ENCODE results near the gene TRIM2.

Gene TRIM2

DNA sequence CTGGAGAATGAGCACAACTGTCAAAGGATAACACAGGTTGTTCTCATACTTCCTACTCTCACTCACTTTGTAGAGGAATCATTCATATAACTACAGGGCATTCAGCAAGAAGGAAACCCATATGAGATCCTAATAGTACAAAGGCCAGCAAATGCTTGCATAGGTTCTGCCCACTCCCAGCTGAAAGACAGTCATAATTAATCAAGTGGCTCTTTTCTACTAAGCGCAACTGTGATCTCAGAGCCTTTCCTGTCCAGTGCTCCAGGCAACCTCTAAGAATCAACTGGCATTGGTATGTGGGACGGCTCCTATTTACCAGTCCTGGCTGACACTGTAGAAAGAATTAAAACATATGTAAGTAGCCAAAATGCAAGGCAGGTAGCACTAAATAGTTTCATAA is 121.3 kb downstream of the TRIM2 start:
- Histone ChIP-seq H3K36me3 (ENCODE audit: control insufficient read depth in 4 of 4, insufficient read depth in 4 of 4, low read length in 3 of 4) (no peaks in the 10 kb centered on the region), H3K27me3 (replicated peaks in 2 of 5; ENCODE audit: control insufficient read depth in 4 of 5, insufficient read depth in 5 of 5, low read length in 4 of 5) (no peaks in the 10 kb centered on the region)

DNA sequence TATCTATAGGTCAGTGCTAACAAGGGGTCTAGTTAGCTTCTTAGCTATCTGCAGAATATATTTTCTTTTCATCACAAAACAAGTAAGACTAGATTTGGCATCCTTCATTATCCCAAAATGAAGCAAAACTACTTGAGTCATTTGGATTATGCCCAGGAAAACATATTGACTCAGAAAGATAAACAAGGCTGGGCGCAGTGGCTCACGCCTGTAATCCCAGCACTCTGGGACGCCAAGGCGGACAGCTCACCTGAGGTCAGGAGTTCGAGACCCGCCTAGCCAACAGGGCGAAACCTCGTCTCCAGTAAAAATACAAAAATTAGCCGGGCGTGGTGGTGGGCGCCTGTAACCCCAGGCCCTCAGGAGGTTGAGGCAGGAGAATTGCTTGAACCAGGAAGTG is 122.3 kb downstream of the TRIM2 start:
- no peaks in the 10 kb centered on the region for H3K27me3 ChIP-seq (replicated peaks in 2 of 5; ENCODE audit: control insufficient read depth in 4 of 5, insufficient read depth in 5 of 5, low read length in 4 of 5)
- no peaks in the 10 kb centered on the region for H3K36me3 ChIP-seq (ENCODE audit: control insufficient read depth in 4 of 4, insufficient read depth in 4 of 4, low read length in 3 of 4)
- H3K9me3 ChIP-seq (ENCODE audit: control extremely low read depth in 1 of 5, control insufficient read depth in 4 of 5, insufficient read depth in 2 of 5, low read depth in 1 of 5, low read length in 4 of 5) = no peaks in the 10 kb centered on the region
- ChIA-PET CTCF (interaction anchor here (0.8 kb wide), 1 partner anchor 18 kb away, joined by 3 read pairs; the partner anchor contains the start of gene MND1), POLR2A (interaction anchor here (1.3 kb wide), 1 partner anchor 15 kb away, joined by 4 read pairs; no protein-coding TSS in a partner anchor)
- H3K4me1 ChIP-seq (ENCODE audit: control extremely low read depth in 1 of 4, control insufficient read depth in 4 of 4, insufficient read depth in 4 of 4, low read length in 3 of 4) = no peaks in the 10 kb centered on the region
- no peak for DNase-seq
- H3K27ac ChIP-seq (ENCODE audit: insufficient read depth in 1 of 2, low read depth in 1 of 2, low read length in 2 of 2, poor library complexity in 1 of 2, severe bottlenecking in 2 of 2) = no peak overlapping the region
- H3K4me3 ChIP-seq (ENCODE audit: control insufficient read depth in 1 of 7, extremely low read depth in 1 of 7, insufficient read depth in 4 of 7, low read depth in 2 of 7, low read length in 6 of 7) = no peak overlapping the region
- 98% methylated on average over 11 of the region's 11 CpGs for WGBS (ENCODE audit: insufficient coverage)

More for the DNA sequence above, 121.3 kb downstream of the TRIM2 start:
- 100% methylated on average over 1 of the region's 2 CpGs for WGBS (ENCODE audit: insufficient coverage)
- Histone ChIP-seq H3K4me3 (ENCODE audit: control insufficient read depth in 1 of 7, extremely low read depth in 1 of 7, insufficient read depth in 4 of 7, low read depth in 2 of 7, low read length in 6 of 7) (no peak overlapping the region), H3K4me1 (ENCODE audit: control extremely low read depth in 1 of 4, control insufficient read depth in 4 of 4, insufficient read depth in 4 of 4, low read length in 3 of 4) (no peaks in the 10 kb centered on the region), H3K27ac (ENCODE audit: insufficient read depth in 1 of 2, low read depth in 1 of 2, low read length in 2 of 2, poor library complexity in 1 of 2, severe bottlenecking in 2 of 2) (no peak overlapping the region), H3K9me3 (ENCODE audit: control extremely low read depth in 1 of 5, control insufficient read depth in 4 of 5, insufficient read depth in 2 of 5, low read depth in 1 of 5, low read length in 4 of 5) (no peaks in the 10 kb centered on the region)
- DNase-seq = no peak
- ChIA-PET POLR2A (no interaction called here), CTCF (interaction anchor here (0.8 kb wide), 1 partner anchor 19 kb away, joined by 3 read pairs; the partner anchor contains the start of gene MND1)

DNA sequence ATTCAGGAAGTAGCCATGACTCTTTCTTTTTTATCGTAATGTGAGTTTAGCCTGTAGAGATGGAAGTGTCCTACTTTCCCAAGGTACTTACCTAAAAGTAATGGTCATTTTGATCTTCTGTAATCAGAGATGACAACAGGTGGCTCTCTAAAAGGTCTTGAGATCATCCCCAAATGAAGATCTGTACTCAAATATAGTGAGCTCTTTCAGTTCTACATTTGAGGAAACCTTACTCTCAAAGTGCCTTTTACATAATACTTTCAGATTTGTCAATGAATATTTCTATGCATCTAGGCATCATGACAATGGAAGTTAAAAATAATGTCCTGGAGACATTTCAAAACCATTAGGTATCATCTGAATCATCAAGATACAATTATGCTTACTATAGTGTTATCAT is 123.0 kb downstream of the TRIM2 start:
- ChIA-PET CTCF (interaction anchor here (1.1 kb wide), 1 partner anchor 171 kb away, joined by 3 read pairs; no protein-coding TSS in a partner anchor), POLR2A (interaction anchor here (1.3 kb wide), 1 partner anchor 14 kb away, joined by 4 read pairs; no protein-coding TSS in a partner anchor)

DNA sequence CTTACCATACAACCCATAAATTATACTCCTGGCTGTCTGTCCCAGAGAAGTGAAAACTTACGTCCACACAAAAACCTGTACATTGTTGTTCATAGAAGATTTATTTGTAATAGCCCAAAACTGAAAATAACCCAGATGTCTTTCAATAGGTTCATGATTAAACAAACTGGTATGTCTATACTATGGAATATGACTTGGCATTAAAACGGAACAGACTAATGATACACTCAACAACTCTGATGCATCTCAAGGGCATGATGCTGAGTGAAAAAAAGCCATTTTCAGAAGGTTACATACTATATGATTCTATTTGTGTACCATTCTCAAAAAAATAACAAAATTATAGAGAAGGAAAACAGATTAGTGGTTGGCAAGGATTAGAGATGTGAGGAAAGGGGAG is 128.7 kb downstream of the TRIM2 start:
- H3K27ac ChIP-seq (ENCODE audit: insufficient read depth in 1 of 2, low read depth in 1 of 2, low read length in 2 of 2, poor library complexity in 1 of 2, severe bottlenecking in 2 of 2) = no peak overlapping the region
- H3K4me1 ChIP-seq (ENCODE audit: control extremely low read depth in 1 of 4, control insufficient read depth in 4 of 4, insufficient read depth in 4 of 4, low read length in 3 of 4) = no peaks in the 10 kb centered on the region
- no peaks in the 10 kb centered on the region for H3K27me3 ChIP-seq (replicated peaks in 2 of 5; ENCODE audit: control insufficient read depth in 4 of 5, insufficient read depth in 5 of 5, low read length in 4 of 5)
- H3K4me3 ChIP-seq (ENCODE audit: control insufficient read depth in 1 of 7, extremely low read depth in 1 of 7, insufficient read depth in 4 of 7, low read depth in 2 of 7, low read length in 6 of 7) = no peak overlapping the region
- WGBS (ENCODE audit: insufficient coverage) = no CpG with 5 or more reads among the region's 2 CpGs
- CTCF ChIA-PET = no interaction called here
- no peaks in the 10 kb centered on the region for H3K36me3 ChIP-seq (ENCODE audit: control insufficient read depth in 4 of 4, insufficient read depth in 4 of 4, low read length in 3 of 4)
- H3K9me3 ChIP-seq (ENCODE audit: control extremely low read depth in 1 of 5, control insufficient read depth in 4 of 5, insufficient read depth in 2 of 5, low read depth in 1 of 5, low read length in 4 of 5) = no peaks in the 10 kb centered on the region
- POLR2A ChIA-PET = no interaction called here
- no peak for DNase-seq

More for the DNA sequence above, 123.0 kb downstream of the TRIM2 start:
- no peak for DNase-seq
- Histone ChIP-seq H3K4me3 (ENCODE audit: control insufficient read depth in 1 of 7, extremely low read depth in 1 of 7, insufficient read depth in 4 of 7, low read depth in 2 of 7, low read length in 6 of 7) (peak overlapping the region in 1 of 7 experiments; percentile 19), H3K27ac (ENCODE audit: insufficient read depth in 1 of 2, low read depth in 1 of 2, low read length in 2 of 2, poor library complexity in 1 of 2, severe bottlenecking in 2 of 2) (no peak overlapping the region), H3K36me3 (ENCODE audit: control insufficient read depth in 4 of 4, insufficient read depth in 4 of 4, low read length in 3 of 4) (no peaks in the 10 kb centered on the region), H3K27me3 (replicated peaks in 2 of 5; ENCODE audit: control insufficient read depth in 4 of 5, insufficient read depth in 5 of 5, low read length in 4 of 5) (no peaks in the 10 kb centered on the region), H3K9me3 (ENCODE audit: control extremely low read depth in 1 of 5, control insufficient read depth in 4 of 5, insufficient read depth in 2 of 5, low read depth in 1 of 5, low read length in 4 of 5) (no peaks in the 10 kb centered on the region), H3K4me1 (ENCODE audit: control extremely low read depth in 1 of 4, control insufficient read depth in 4 of 4, insufficient read depth in 4 of 4, low read length in 3 of 4) (no peaks in the 10 kb centered on the region)
- no CpG with 5 or more reads among the region's 1 CpG for WGBS (ENCODE audit: insufficient coverage)

DNA sequence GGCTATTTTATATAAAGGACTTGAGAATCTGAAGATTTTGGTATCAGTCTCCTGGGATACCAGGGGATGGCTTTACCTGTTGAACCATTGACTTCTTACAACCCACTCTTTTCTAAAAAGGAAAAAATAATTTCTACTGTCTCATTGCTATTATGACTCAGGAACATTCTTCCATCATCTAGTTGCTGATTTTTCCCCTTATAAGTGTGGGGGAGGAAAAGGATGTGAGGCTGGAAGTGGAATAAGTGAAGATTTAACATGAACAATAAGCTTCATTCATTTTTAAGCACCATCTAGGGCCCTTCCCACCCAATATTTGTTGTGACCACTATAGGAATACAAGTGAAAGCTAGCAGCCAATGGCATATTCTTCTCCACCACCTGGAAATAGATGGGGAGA is 129.6 kb downstream of the TRIM2 start:
- H3K4me1 ChIP-seq (ENCODE audit: control extremely low read depth in 1 of 4, control insufficient read depth in 4 of 4, insufficient read depth in 4 of 4, low read length in 3 of 4) = no peaks in the 10 kb centered on the region
- no peak overlapping the region for H3K4me3 ChIP-seq (ENCODE audit: control insufficient read depth in 1 of 7, extremely low read depth in 1 of 7, insufficient read depth in 4 of 7, low read depth in 2 of 7, low read length in 6 of 7)
- no peaks in the 10 kb centered on the region for H3K9me3 ChIP-seq (ENCODE audit: control extremely low read depth in 1 of 5, control insufficient read depth in 4 of 5, insufficient read depth in 2 of 5, low read depth in 1 of 5, low read length in 4 of 5)
- ChIA-PET CTCF (no interaction called here), POLR2A (no interaction called here)
- H3K27ac ChIP-seq (ENCODE audit: insufficient read depth in 1 of 2, low read depth in 1 of 2, low read length in 2 of 2, poor library complexity in 1 of 2, severe bottlenecking in 2 of 2) = no peak overlapping the region
- H3K27me3 ChIP-seq (replicated peaks in 2 of 5; ENCODE audit: control insufficient read depth in 4 of 5, insufficient read depth in 5 of 5, low read length in 4 of 5) = no peaks in the 10 kb centered on the region
- DNase-seq = no peak
- H3K36me3 ChIP-seq (ENCODE audit: control insufficient read depth in 4 of 4, insufficient read depth in 4 of 4, low read length in 3 of 4) = no peaks in the 10 kb centered on the region

DNA sequence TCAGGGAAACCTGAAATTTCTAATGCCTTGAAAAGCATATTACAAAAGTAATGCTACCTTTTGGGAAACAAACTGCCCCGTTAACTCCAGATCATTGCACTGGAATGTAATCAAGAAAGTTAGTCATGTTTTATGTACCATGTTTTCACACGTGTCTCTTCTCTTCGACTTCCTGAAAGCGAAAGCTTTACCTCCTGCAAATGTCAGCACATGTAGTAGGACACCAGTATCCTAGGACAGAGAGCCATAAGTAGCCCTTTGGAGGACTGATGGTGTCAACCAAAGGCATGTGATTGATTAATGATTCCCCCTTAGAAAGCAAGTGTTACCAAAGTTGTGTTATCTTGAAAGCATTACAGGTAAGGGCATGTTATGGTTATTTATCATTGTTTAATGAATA is 131.4 kb downstream of the TRIM2 start:
- H3K27me3 ChIP-seq (replicated peaks in 2 of 5; ENCODE audit: control insufficient read depth in 4 of 5, insufficient read depth in 5 of 5, low read length in 4 of 5) = no peaks in the 10 kb centered on the region
- DNase-seq = no peak
- H3K4me3 ChIP-seq (ENCODE audit: control insufficient read depth in 1 of 7, extremely low read depth in 1 of 7, insufficient read depth in 4 of 7, low read depth in 2 of 7, low read length in 6 of 7) = no peak overlapping the region
- ChIA-PET POLR2A (interaction anchor here (0.6 kb wide), 1 partner anchor 614 kb away, joined by 3 read pairs; no protein-coding TSS in a partner anchor), CTCF (interaction anchor here (1.0 to 1.3 kb wide), 2 partner anchors 10 to 29 kb away, joined by 3 to 4 read pairs; no protein-coding TSS in a partner anchor)
- WGBS (ENCODE audit: insufficient coverage) = 70% methylated on average over 2 of the region's 4 CpGs
- H3K27ac ChIP-seq (ENCODE audit: insufficient read depth in 1 of 2, low read depth in 1 of 2, low read length in 2 of 2, poor library complexity in 1 of 2, severe bottlenecking in 2 of 2) = no peak overlapping the region
- no peaks in the 10 kb centered on the region for H3K4me1 ChIP-seq (ENCODE audit: control extremely low read depth in 1 of 4, control insufficient read depth in 4 of 4, insufficient read depth in 4 of 4, low read length in 3 of 4)
- H3K36me3 ChIP-seq (ENCODE audit: control insufficient read depth in 4 of 4, insufficient read depth in 4 of 4, low read length in 3 of 4) = no peaks in the 10 kb centered on the region
- no peaks in the 10 kb centered on the region for H3K9me3 ChIP-seq (ENCODE audit: control extremely low read depth in 1 of 5, control insufficient read depth in 4 of 5, insufficient read depth in 2 of 5, low read depth in 1 of 5, low read length in 4 of 5)

DNA sequence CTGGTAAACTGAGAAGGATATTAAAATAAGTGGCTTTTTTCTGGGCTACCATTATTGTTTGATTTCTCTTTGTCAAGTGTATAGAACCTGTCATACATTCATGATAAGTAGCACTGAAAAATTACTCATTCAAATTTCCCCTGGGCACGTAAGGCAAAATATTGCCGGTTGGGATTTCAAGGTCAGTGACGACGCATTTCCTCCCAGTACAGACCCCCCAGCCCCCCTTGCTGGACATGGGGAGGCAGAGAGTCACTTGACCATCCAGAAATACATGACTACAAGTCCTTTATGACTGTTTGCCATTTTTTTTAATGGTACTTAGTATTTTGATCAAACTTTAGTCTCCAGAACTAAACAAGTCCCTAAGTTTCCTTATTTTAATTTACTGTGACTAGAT is 133.4 kb downstream of the TRIM2 start:
- CTCF ChIA-PET = interaction anchor here (1.3 to 2.0 kb wide), 3 partner anchors 182 to 297 kb away, joined by 3 to 7 read pairs (median 3); no protein-coding TSS in a partner anchor
- WGBS (ENCODE audit: insufficient coverage) = no CpG with 5 or more reads among the region's 4 CpGs

More for the DNA sequence above, 133.4 kb downstream of the TRIM2 start:
- DNase-seq = no peak
- Histone ChIP-seq H3K27me3 (replicated peaks in 2 of 5; ENCODE audit: control insufficient read depth in 4 of 5, insufficient read depth in 5 of 5, low read length in 4 of 5) (no peaks in the 10 kb centered on the region), H3K36me3 (ENCODE audit: control insufficient read depth in 4 of 4, insufficient read depth in 4 of 4, low read length in 3 of 4) (no peaks in the 10 kb centered on the region), H3K4me1 (ENCODE audit: control extremely low read depth in 1 of 4, control insufficient read depth in 4 of 4, insufficient read depth in 4 of 4, low read length in 3 of 4) (peaks cover 6 to 14% (median 10%) of the 10 kb centered on the region in 4 experiments), H3K27ac (ENCODE audit: insufficient read depth in 1 of 2, low read depth in 1 of 2, low read length in 2 of 2, poor library complexity in 1 of 2, severe bottlenecking in 2 of 2) (no peak overlapping the region), H3K9me3 (ENCODE audit: control extremely low read depth in 1 of 5, control insufficient read depth in 4 of 5, insufficient read depth in 2 of 5, low read depth in 1 of 5, low read length in 4 of 5) (no peaks in the 10 kb centered on the region), H3K4me3 (ENCODE audit: control insufficient read depth in 1 of 7, extremely low read depth in 1 of 7, insufficient read depth in 4 of 7, low read depth in 2 of 7, low read length in 6 of 7) (no peak overlapping the region)
- POLR2A ChIA-PET = no interaction called here

Data from common myeloid progenitor, CD34-positive (primary cell).